Stomach (tissue), 4 donors: ENCODE measurements around the gene MYO18A.

ENCODE experiments used
- EP300 ChIP-seq: sonication (generic); formaldehyde crosslinking; IDR thresholded peaks from one replicate; pipeline ENCODE4 v1.6.1; 2017; ENCODE audit warnings: antibody characterized with exemption
- POLR2A ChIP-seq, 4 donors: fragments of 450-650 bp; IDR thresholded peaks; one replicate each; pipeline ENCODE4 v1.6.1; 2016; ENCODE audit warnings: antibody characterized with exemption in 4 of 4, control low read depth in 2 of 4, mild to moderate bottlenecking in 1 of 4, moderate library complexity in 1 of 4
- POLR2AphosphoS5 ChIP-seq, 3 donors: sonication (generic); formaldehyde crosslinking; IDR thresholded peaks; one replicate each; pipeline ENCODE4 v1.6.1; 2016; ENCODE audit warnings: antibody characterized with exemption in 3 of 3
- TF ChIP-seq, protein P1 (sequence below), 7 experiments: fragments of 450-650 bp in 4 of 7; fragments of 200-600 bp in 3 of 7; sonication (generic) in 3 of 7; IDR thresholded peaks; one replicate each; pipeline ENCODE4 v1.5.1; 2016 to 2019; ENCODE audit warnings: antibody characterized with exemption in 7 of 7, control low read depth in 2 of 7, mild to moderate bottlenecking in 1 of 7

DNA sequence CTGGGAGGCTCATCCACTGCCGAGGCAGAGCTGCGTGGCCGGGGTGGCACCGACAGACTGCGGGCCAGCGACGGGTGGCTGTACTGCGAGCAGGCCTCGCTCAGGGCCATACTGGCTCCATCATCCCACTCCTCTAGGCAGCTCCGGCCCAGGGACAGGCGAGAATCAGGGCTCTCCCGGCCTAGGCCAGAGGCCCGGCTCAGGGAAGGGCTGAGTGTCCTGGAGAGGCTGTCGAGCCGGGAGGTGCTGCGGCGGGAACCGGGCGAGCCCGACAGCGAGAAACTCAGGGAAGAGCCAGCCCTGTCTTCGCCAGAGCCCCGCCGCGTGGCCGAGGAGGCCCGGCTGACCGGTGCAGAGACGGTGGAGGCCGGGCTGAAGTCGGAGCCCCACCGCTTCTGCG, 99.9 kb downstream of the MYO18A start:
- TF ChIP-seq, protein P1, sequence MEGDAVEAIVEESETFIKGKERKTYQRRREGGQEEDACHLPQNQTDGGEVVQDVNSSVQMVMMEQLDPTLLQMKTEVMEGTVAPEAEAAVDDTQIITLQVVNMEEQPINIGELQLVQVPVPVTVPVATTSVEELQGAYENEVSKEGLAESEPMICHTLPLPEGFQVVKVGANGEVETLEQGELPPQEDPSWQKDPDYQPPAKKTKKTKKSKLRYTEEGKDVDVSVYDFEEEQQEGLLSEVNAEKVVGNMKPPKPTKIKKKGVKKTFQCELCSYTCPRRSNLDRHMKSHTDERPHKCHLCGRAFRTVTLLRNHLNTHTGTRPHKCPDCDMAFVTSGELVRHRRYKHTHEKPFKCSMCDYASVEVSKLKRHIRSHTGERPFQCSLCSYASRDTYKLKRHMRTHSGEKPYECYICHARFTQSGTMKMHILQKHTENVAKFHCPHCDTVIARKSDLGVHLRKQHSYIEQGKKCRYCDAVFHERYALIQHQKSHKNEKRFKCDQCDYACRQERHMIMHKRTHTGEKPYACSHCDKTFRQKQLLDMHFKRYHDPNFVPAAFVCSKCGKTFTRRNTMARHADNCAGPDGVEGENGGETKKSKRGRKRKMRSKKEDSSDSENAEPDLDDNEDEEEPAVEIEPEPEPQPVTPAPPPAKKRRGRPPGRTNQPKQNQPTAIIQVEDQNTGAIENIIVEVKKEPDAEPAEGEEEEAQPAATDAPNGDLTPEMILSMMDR (IDR thresholded peaks at IDR 0.05) = no peak
- TF ChIP-seq EP300 (no peak), POLR2A (IDR thresholded peaks at IDR 0.05) (no peak), POLR2AphosphoS5 (IDR thresholded peaks at IDR 0.05) (no peak)
